Limb (tissue), 2 donors: ENCODE data around the gene GTF2IRD1.
"Not testable (repeated sequence)": the region's sequence is repeated elsewhere in the genome, so short reads cannot be mapped to it uniquely, and the experiment has no call there.

Experiments used
- DNase-seq, 2 donors: peaks; one replicate each; pipeline ENCODE4 v3.0.0-alpha.2; 2016; ENCODE audit errors: extremely low spot score in 2 of 2

GTF2IRD1 gene

DNA sequence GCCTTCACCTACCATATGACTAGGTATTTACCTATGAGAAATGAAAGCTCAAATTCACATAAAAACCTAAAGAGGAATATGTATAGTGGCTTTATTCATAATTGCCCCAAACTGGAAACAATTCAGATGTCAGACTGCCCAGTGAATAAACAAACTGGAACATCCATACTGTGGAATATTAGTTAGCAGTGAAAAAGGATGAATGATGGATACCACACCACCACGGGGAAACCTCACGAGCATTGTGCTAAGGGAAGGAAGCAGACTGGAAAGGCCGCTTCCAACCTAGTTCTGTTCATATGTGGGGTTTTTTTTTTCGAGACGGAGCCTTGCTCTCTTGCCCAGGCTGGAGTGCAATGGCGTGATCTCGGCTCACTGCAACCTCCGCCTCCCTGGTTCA is 16.8 kb downstream of the GTF2IRD1 start:
- no peak for DNase-seq

DNA sequence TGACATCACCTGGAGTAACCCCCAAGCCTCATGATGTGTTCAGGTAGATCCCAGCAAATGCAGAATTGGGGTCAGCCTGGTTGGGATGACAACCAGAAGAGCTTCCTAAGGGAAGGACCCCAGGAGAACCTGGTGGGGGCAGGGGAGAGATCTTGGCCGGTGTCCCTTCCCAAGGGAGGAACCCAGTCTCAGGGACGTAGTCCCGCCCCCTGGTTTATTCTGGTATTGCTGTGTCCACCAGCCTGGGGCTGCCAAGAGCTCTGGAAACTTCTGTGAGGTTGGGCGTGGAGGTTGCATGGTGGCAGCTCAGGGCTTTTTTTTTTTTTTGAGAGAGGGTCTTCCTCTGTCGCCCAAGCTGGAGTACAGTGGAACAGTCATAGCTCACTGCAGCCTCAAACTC is 19.4 kb downstream of the GTF2IRD1 start:
- DNase-seq = no peak

- no peak for DNase-seq
Measured at GRCh38 chr7:74474271-74474865, 20.7 kb downstream of the GTF2IRD1 start.

GRCh38 chr7:74475243-74475986 is 21.7 kb downstream of the GTF2IRD1 start:
- DNase-seq = no peak

DNA sequence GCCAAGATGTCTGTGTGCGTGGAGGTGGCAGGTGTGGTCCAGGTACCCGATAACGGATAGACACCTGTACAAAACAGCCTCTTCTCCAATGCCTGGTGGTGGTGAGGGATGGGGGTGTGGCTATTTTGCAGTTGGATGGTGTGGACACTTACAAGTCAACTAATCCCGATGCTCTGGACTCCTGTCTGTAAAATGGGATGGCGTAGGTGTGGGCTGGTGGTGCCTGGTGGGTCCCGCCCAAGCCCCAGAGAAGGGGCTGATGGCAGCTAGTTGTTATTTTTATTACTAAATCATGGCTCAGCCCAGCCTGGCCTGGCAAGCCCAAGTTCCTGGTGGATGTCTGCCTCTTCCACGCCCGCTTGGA is 22.3 kb downstream of the GTF2IRD1 start:
- no peak for DNase-seq

DNA sequence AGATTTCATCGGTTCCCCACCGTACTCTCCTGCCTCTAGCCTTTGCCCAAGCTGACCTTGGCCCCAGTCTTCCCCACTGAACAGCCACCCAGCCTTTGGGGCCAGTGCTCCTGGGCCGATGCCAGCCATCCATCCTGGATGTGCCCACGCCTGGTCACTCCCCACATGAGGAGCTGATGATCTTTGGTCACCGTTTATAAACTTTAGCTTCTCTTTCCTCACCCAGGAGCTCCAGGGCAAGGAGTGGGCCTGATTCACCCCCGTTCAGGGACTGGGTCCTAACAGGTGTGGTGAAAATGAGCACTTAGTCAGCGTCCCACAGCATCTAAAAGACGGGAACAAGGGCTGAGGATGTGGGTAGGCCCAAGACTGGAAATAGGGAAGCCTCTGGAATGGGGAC is 22.9 kb downstream of the GTF2IRD1 start:
- no peak for DNase-seq

DNA sequence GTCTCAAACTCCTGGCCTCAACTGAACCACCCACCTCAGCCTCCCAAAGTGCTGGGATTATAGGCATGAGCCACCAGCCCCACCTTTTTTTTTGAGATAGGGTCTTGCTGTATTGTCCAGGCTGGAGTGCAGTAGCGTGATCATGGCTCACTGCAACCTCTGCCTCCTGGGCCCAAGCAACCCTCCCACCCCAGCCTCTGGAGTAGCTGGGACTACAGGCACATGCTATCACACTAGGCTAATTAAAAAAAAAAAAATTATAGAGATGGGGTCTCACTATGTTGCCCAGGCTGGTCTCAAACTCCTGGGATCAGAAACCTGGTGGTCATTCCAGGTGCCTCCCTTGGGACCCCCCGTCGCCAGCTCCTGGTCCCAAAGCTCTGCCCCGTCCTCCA is 25.0 kb downstream of the GTF2IRD1 start:
- DNase-seq = no peak

- peak in 1 of 2 donors; percentile 55 for DNase-seq
Measured at GRCh38 chr7:74479066-74479781, 25.5 kb downstream of the GTF2IRD1 start.

GRCh38 chr7:74479961-74480829 is 26.5 kb downstream of the GTF2IRD1 start:
- DNase-seq = peak; percentile 70 to 83

- DNase-seq = peak in 1 of 2 donors; percentile 56
Measured at GRCh38 chr7:74480861-74481417, 27.2 kb downstream of the GTF2IRD1 start.

- DNase-seq = no peak
Measured at GRCh38 chr7:74481458-74482196, 27.9 kb downstream of the GTF2IRD1 start.

DNA sequence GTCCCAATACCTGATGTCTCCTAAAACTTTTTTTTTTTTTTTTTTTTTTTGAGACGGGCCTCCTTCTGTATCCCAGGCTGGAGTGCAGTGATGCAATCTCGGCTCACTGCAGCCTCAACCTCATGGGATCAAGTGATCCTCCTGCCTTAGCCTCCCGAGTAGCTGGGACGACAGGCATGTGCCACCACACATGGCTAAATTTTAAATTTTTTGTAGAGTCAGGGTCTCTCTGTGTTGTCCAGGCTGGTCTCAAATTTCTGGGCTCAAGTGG is 28.4 kb downstream of the GTF2IRD1 start:
- no peak for DNase-seq

GRCh38 chr7:74482629-74483401 is 29.1 kb downstream of the GTF2IRD1 start:
- peak in 1 of 2 donors; percentile 32 for DNase-seq

DNA sequence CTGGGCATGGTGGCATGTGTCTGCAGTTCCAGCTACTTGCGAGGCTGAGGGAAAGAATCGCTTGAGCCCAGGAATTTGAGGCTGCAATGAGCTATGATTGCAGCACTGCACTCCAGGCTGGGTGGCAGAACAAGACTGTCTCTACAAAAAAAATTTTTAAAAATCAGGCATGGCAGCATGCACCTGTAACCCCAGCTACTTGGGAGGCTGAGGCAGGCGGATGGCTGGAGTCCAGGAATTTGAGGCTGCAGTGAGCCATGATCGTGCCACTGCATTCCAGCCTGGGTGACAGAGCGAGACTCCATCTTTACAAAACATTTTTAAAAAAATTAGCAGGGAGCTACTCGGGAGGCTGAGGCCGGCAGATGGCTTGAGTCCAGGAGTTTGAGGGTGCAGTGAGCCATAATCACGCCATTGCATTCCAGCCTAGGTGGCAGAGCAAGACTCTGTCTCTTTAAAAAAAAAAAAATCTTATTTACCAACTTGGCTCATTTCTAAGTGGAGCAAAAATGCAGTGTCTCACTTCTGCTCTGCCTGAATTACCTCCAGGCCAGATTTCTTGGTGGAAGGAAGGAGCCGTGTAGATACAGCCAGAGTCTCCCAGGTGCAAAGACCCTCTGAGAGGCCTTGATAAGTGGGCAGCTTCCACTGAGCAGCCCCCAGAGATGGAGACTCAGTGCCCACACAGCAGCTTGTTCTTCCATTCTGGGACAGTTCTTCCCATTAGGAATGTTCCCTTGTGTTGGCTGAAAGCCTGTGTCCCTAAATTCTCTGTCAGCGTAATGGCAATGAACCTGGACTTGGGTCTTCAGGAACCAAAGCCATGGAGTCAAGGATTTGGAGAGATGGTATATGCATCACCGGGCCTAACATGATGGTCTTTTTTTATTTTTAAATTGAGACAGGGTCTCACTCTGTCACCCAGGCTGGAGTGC is 30.0 kb downstream of the GTF2IRD1 start:
- no peak for DNase-seq

- no peak for DNase-seq
Measured at GRCh38 chr7:74485611-74486010, 31.9 kb downstream of the GTF2IRD1 start.

- DNase-seq = not testable (repeated sequence)
Measured at GRCh38 chr7:74488518-74489030, 34.9 kb downstream of the GTF2IRD1 start.

DNA sequence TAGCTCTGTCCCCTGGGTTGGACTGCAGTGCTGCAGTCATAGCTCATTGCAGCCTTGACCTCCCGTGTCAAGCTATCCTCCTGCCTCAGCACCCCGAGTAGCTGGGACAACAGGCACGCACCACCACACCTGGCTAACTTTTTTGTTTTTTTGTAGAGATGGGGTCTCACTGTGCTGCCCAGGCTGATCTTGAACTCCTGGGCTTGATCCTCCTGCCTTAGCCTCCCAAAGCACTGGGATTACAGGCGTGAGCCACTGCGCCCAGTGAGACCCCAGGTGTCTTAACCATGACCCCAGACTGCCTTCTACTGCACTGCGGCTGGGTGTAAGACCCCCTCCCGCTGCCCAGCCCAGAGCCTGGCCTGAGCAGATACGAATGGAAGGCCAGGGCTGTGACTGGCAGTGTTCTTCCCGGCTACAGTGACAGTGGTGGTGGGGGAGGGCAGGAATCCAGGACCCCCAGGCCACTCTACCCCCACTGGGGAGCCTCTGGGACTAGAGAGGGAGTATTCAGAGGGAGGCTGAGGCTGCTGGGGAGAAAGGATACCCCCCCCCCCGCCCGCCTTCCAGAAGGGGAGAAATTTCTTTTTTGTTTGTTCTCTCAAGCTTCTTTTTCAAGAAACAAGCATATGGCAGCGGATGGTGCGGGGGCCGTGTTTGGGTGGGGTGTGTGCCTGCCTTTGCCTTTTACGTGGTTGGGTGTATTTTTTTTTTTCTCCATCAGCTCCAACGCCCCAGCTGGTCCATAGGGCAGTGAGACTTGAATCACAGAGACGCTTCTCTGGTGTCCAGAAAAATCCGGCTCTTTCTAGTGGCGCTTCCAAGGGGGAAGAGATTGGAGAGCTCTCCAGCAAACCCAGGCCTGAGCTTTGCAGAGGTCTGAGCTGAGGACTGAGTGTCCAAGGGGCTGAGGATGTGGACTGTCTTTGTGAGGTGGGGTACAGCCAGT is 36.6 kb downstream of the GTF2IRD1 start:
- peak in 1 of 2 donors; percentile 27 for DNase-seq

DNA sequence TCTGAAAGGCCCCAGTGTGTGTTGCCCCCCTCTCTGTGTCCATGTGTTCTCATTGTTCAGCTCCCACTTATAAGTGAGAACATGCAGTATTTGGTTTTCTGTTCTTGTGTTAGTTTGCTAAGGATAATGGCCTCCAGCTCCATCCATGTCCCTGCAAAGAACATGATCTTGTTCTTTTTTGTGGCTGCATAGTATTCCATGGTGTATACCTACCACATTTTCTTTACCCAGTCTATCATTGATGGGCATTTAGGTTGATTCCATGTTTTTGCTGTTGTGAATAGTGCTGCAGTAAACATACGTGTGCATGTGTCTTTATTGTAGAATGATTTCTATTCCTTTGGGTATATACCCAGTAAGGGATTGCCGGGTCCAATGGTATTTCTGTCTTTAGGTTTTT is 37.8 kb downstream of the GTF2IRD1 start:
- DNase-seq = not testable (repeated sequence)
